Liver (tissue), 9 donors: ENCODE measurements around the gene ZIC1. TPM values are rescaled to one million over a fixed set of nuclear protein-coding genes. Genes with fewer than 3 reads are reported as not detected.

ENCODE experiments used
- DNase-seq: peaks from one replicate; pipeline ENCODE4 v3.0.0-alpha.2; 2017; ENCODE audit warnings: low spot score
- H3K27ac ChIP-seq, 2 donors: one replicate each; pipeline ENCODE4 v1.7.0; 2013; ENCODE audit warnings: inconsistent platforms in 2 of 2, low read length in 2 of 2, control low read depth in 1 of 2, low read depth in 1 of 2, mild to moderate bottlenecking in 1 of 2
- H3K27me3 ChIP-seq, 4 donors: one replicate each; pipeline versions ENCODE4 v1.6.1 to v1.7.0; 2013; ENCODE audit warnings: low read length in 3 of 4, inconsistent platforms in 1 of 4, mild to moderate bottlenecking in 1 of 4, moderate library complexity in 1 of 4; ENCODE audit not compliant: control insufficient read depth in 4 of 4, insufficient read depth in 4 of 4
- H3K36me3 ChIP-seq, 4 donors: one replicate each; pipeline versions ENCODE4 v1.6.1 to v1.7.0; 2013; ENCODE audit warnings: low read length in 3 of 4, mild to moderate bottlenecking in 3 of 4, low read depth in 1 of 4, moderate library complexity in 1 of 4; ENCODE audit not compliant: control insufficient read depth in 4 of 4, insufficient read depth in 3 of 4
- H3K4me1 ChIP-seq, 4 donors: one replicate each; pipeline versions ENCODE4 v1.6.1 to v1.7.0; 2013; ENCODE audit warnings: low read length in 3 of 4, mild to moderate bottlenecking in 3 of 4, moderate library complexity in 1 of 4; ENCODE audit not compliant: control insufficient read depth in 4 of 4, insufficient read depth in 4 of 4
- H3K4me3 ChIP-seq, 3 donors: one replicate each; pipeline versions ENCODE4 v1.6.1 to v1.7.0; 2013; ENCODE audit warnings: low read length in 3 of 3, control low read depth in 1 of 3, low read depth in 1 of 3, mild to moderate bottlenecking in 1 of 3
- H3K9ac ChIP-seq, 2 donors: one replicate each; pipeline ENCODE4 v1.7.0; 2013; ENCODE audit warnings: low read length in 2 of 2, mild to moderate bottlenecking in 2 of 2, moderate library complexity in 2 of 2, control low read depth in 1 of 2, low read depth in 1 of 2
- H3K9me3 ChIP-seq, 4 donors: one replicate each; pipeline versions ENCODE4 v1.6.1 to v1.7.0; 2013; ENCODE audit warnings: low read length in 3 of 4; ENCODE audit not compliant: control insufficient read depth in 4 of 4
- ATF3 ChIP-seq: IDR thresholded peaks from 2 replicates; pipeline ENCODE4 v1.6.1; 2016; ENCODE audit warnings: antibody characterized with exemption
- CTCF ChIP-seq: fragments of 150-350 bp; IDR thresholded peaks from 2 replicates; pipeline ENCODE4 v1.5.1; 2017; ENCODE audit warnings: improper control_type of control experiment, low read depth, low read length; ENCODE audit not compliant: missing input control
- EGR1 ChIP-seq, 2 donors: IDR thresholded peaks; 2 replicates each; pipeline ENCODE4 v1.6.1; 2016 to 2018; ENCODE audit warnings: antibody characterized with exemption in 2 of 2, low read depth in 2 of 2
- FOXA1 ChIP-seq: IDR thresholded peaks from 2 replicates; pipeline ENCODE4 v1.6.1; 2016; ENCODE audit warnings: antibody characterized with exemption
- FOXA2 ChIP-seq: IDR thresholded peaks from 2 replicates; pipeline ENCODE4 v1.6.1; 2016; ENCODE audit warnings: antibody characterized with exemption
- GABPA ChIP-seq, 2 donors: IDR thresholded peaks in 1 of 2; conservative IDR thresholded peaks in 1 of 2; 2 replicates each; pipeline ENCODE4 v1.6.1; 2016; ENCODE audit warnings: antibody characterized with exemption in 2 of 2, mild to moderate bottlenecking in 1 of 2, moderate library complexity in 1 of 2
- HNF4A ChIP-seq, 2 donors: conservative IDR thresholded peaks; 2 replicates each; pipeline ENCODE4 v1.6.1; 2016; ENCODE audit warnings: antibody characterized with exemption in 2 of 2, mild to moderate bottlenecking in 2 of 2
- HNF4G ChIP-seq: IDR thresholded peaks from 2 replicates; pipeline ENCODE4 v1.6.1; 2016; ENCODE audit warnings: antibody characterized with exemption
- JUND ChIP-seq, 2 donors: IDR thresholded peaks; 2 replicates each; pipeline ENCODE4 v1.6.1; 2016; ENCODE audit warnings: antibody characterized with exemption in 2 of 2
- MAX ChIP-seq: IDR thresholded peaks from 2 replicates; pipeline ENCODE4 v1.6.1; 2016; ENCODE audit warnings: antibody characterized with exemption
- NR2F2 ChIP-seq: IDR thresholded peaks from 2 replicates; pipeline ENCODE4 v1.6.1; 2016; ENCODE audit warnings: antibody characterized with exemption
- RAD21 ChIP-seq, 2 donors: IDR thresholded peaks; 2 replicates each; pipeline ENCODE4 v1.6.1; 2016; ENCODE audit warnings: antibody characterized with exemption in 2 of 2, mild to moderate bottlenecking in 2 of 2
- REST ChIP-seq: IDR thresholded peaks from 2 replicates; pipeline ENCODE4 v1.6.1; 2016; ENCODE audit warnings: antibody characterized with exemption, mild to moderate bottlenecking
- RXRA ChIP-seq, 2 donors: IDR thresholded peaks; 2 replicates each; pipeline ENCODE4 v1.6.1; 2017 to 2018; ENCODE audit warnings: antibody characterized with exemption in 2 of 2, mild to moderate bottlenecking in 1 of 2
- SP1 ChIP-seq: IDR thresholded peaks from 2 replicates; pipeline ENCODE4 v1.6.1; 2018; ENCODE audit warnings: antibody characterized with exemption, mild to moderate bottlenecking
- TAF1 ChIP-seq: conservative IDR thresholded peaks from 2 replicates; pipeline ENCODE4 v1.6.1; 2016; ENCODE audit warnings: antibody characterized with exemption, mild to moderate bottlenecking
- YY1 ChIP-seq: IDR thresholded peaks from 2 replicates; pipeline ENCODE4 v1.6.1; 2016; ENCODE audit warnings: antibody characterized with exemption, mild to moderate bottlenecking
- WGBS: extraction: QIAGEN DNeasy Blood & Tissue Kit; methylation state at CpG from one replicate; pipeline ENCODE4 v1.1.7; 2013; 5-methylcytosine and 5-hydroxymethylcytosine counted together
- polyA plus RNA-seq, 2 donors: library from polyadenylated mRNA; stranded (reverse) in 1 of 2; unstranded in 1 of 2; fragments of 200-250 nt in 1 of 2; fragments of >200 nt in 1 of 2; fragmentation: Nextera tagmentation in 1 of 2; extraction: Ambion mirVana in 1 of 2; gene quantifications; one replicate each; pipeline versions ENCODE4 v1.2.1 to v1.2.3, GENCODE V29; 2013 to 2015
- total RNA-seq, 2 donors: library from RNA; depleted of rRNA; stranded (reverse); fragments of >200 nt; gene quantifications; one replicate each; pipeline ENCODE4 v1.2.3, GENCODE V29; 2014
- TF ChIP-seq, protein P1 (sequence below): IDR thresholded peaks from 2 replicates; pipeline ENCODE4 v1.6.1; 2016; ENCODE audit warnings: antibody characterized with exemption
- donor health status: healthy.
- donor health status: healthy.
- donor health status: healthy.
- donor health status: healthy.
- donor health status: healthy.

Gene ZIC1
- total and polyA plus RNA-seq, 4 donors = 4.4 TPM; not detected in 3

DNA sequence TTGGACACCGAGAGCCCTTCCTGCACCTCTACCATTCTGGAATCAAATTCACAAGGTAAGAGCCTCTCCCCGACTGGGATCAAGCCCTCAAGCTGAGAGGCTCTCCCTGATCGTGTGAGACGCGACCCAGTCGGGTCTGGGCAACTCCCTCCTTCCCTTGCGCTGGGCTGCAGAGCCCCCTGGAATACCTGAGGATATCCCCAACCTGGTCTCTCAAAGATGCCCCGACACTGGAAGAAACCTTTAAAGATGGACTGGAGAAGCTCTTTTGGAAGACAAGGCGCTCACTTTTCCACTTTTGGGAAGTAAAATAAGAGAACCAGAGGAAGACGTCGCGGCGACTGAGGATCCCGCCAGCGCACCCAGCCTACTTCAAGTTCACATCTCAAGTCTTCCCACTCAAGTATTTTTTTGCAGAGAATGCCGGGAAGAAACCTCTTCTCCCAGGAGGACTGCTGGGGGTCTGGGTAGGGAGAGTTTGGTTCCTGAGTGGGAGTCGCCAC, 36.6 kb upstream of the ZIC1 start:
- H3K4me3 ChIP-seq = no peak overlapping the region
- no peaks in the 10 kb centered on the region for H3K4me1 ChIP-seq
- DNase-seq = no peak
- H3K9ac ChIP-seq = no peak overlapping the region
- no peaks in the 10 kb centered on the region for H3K36me3 ChIP-seq
- TF ChIP-seq EGR1 (IDR thresholded peaks at IDR 0.05; ENCODE audit: low read depth in 2 of 2) (no peak), CTCF (no peak), FOXA2 (no peak), TAF1 (no peak), NR2F2 (no peak), RAD21 (IDR thresholded peaks at IDR 0.05) (no peak), JUND (IDR thresholded peaks at IDR 0.05) (no peak), YY1 (no peak), HNF4A (conservative IDR thresholded peaks at IDR 0.05) (no peak), GABPA (IDR thresholded peaks at IDR 0.05 in 1 of 2, conservative IDR thresholded peaks at IDR 0.05 in 1 of 2) (no peak), ATF3 (no peak), REST (no peak), MAX (no peak), HNF4G (no peak), FOXA1 (no peak), SP1 (no peak), RXRA (IDR thresholded peaks at IDR 0.05) (no peak)
- TF ChIP-seq, protein P1, sequence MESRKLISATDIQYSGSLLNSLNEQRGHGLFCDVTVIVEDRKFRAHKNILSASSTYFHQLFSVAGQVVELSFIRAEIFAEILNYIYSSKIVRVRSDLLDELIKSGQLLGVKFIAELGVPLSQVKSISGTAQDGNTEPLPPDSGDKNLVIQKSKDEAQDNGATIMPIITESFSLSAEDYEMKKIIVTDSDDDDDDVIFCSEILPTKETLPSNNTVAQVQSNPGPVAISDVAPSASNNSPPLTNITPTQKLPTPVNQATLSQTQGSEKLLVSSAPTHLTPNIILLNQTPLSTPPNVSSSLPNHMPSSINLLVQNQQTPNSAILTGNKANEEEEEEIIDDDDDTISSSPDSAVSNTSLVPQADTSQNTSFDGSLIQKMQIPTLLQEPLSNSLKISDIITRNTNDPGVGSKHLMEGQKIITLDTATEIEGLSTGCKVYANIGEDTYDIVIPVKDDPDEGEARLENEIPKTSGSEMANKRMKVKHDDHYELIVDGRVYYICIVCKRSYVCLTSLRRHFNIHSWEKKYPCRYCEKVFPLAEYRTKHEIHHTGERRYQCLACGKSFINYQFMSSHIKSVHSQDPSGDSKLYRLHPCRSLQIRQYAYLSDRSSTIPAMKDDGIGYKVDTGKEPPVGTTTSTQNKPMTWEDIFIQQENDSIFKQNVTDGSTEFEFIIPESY = no peak
- peaks cover 8 to 35% (median 25%) of the 10 kb centered on the region in 4 donors for H3K27me3 ChIP-seq
- H3K9me3 ChIP-seq = peaks cover 0 to 4% (median under 1%) of the 10 kb centered on the region in 4 donors
- no peak overlapping the region for H3K27ac ChIP-seq
- 4% methylated on average over 17 of the region's 17 CpGs for WGBS
